Aorta (tissue), 5 donors: ENCODE results near the gene EXOSC6. TPM values are rescaled to one million over a fixed set of nuclear protein-coding genes. Genes with fewer than 3 reads are reported as not detected.
"Not testable (repeated sequence)": the region's sequence is repeated elsewhere in the genome, so short reads cannot be mapped to it uniquely, and the experiment has no call there.

Source experiments
- ATAC-seq: fragments of 200-7000 bp; cut with Tn5 transposase; one replicate; pipeline ENCODE4 v1.9.1; 2022; ENCODE audit warnings: moderate library complexity; ENCODE audit not compliant: low FRiP score
- DNase-seq, 2 donors: peaks; one replicate each; pipeline ENCODE4 v3.0.0-alpha.2; 2020
- H3K27ac ChIP-seq, 2 donors: one replicate each; pipeline ENCODE4 v1.5.1; 2013; ENCODE audit warnings: low read length in 2 of 2, mild to moderate bottlenecking in 2 of 2, moderate library complexity in 2 of 2, control low read depth in 1 of 2, inconsistent platforms in 1 of 2, low read depth in 1 of 2
- H3K27me3 ChIP-seq, 2 donors: one replicate each; pipeline ENCODE4 v1.6.1; 2013; ENCODE audit warnings: control low read depth in 1 of 2, low read length in 1 of 2, mild to moderate bottlenecking in 1 of 2, moderate library complexity in 1 of 2; ENCODE audit not compliant: insufficient read depth in 2 of 2, control insufficient read depth in 1 of 2
- H3K36me3 ChIP-seq, 2 donors: one replicate each; pipeline ENCODE4 v1.6.1; 2013; ENCODE audit warnings: control low read depth in 1 of 2, low read length in 1 of 2, mild to moderate bottlenecking in 1 of 2; ENCODE audit not compliant: insufficient read depth in 2 of 2, control insufficient read depth in 1 of 2
- H3K4me1 ChIP-seq, 2 donors: one replicate each; pipeline ENCODE4 v1.6.1; 2013; ENCODE audit warnings: low read length in 2 of 2, control low read depth in 1 of 2, mild to moderate bottlenecking in 1 of 2, moderate library complexity in 1 of 2; ENCODE audit not compliant: insufficient read depth in 2 of 2, control insufficient read depth in 1 of 2
- H3K4me3 ChIP-seq, 2 donors: one replicate each; pipeline ENCODE4 v1.5.1; 2013; ENCODE audit warnings: low read length in 2 of 2, control low read depth in 1 of 2, mild to moderate bottlenecking in 1 of 2
- H3K9me3 ChIP-seq: one replicate; pipeline ENCODE4 v1.6.1; 2013; ENCODE audit warnings: mild to moderate bottlenecking, low read length; ENCODE audit not compliant: control insufficient read depth
- WGBS, 2 donors: extraction: QIAGEN DNeasy Blood & Tissue Kit; methylation state at CpG; one replicate each; pipeline ENCODE4 v1.1.7; 2013; 5-methylcytosine and 5-hydroxymethylcytosine counted together
- intact Hi-C, 2 donors: fragments of 100-400 bp; cut with DNase I; formaldehyde crosslinking; loops; one replicate each; pipeline versions ENCODE4 v1.14.2 to v1.15.0; 2022
- polyA plus RNA-seq, 2 donors: library from polyadenylated mRNA; stranded (reverse); fragments of 200-250 nt; gene quantifications; one replicate each; pipeline ENCODE4 v1.2.3, GENCODE V29; 2013
- total RNA-seq, 2 donors: library from RNA; stranded (reverse); fragmentation: NEBNext Ultra II Directional; extraction: Animal tissue kit (Norgen Biotek cat#: 25700); gene quantifications; one replicate each; pipeline ENCODE4 v1.2.1, GENCODE V29; 2021
- donor health status: healthy with polysubstance abuse.
- donor health status: Bipolar disorder and iron deficiency.
- donor health status: DM: no; HTN: no; CAD: no.
- donor health status: DM: no; HTN: no; CAD: no.
- donor health status: DM: yes; HTN: yes; CAD: no.

EXOSC6 gene
- total and polyA plus RNA-seq, 4 donors: 4.1 to 20.0 (median 12.5) TPM

- H3K36me3 ChIP-seq, H3K4me3 ChIP-seq, intact Hi-C loops, H3K27me3 ChIP-seq, H3K9me3 ChIP-seq, H3K4me1 ChIP-seq, DNase-seq, ATAC-seq, H3K27ac ChIP-seq: not testable (repeated sequence)
- 91 to 94% methylated on average over 9 of the region's 9 CpGs for WGBS, 2 donors
These were observed 52.6 kb downstream of the EXOSC6 start for GRCh38 chr16:70199170-70199569.

GRCh38 chr16:70198666-70199065 is 53.1 kb downstream of the EXOSC6 start:
- H3K9me3 ChIP-seq, H3K27ac ChIP-seq, H3K4me3 ChIP-seq, H3K27me3 ChIP-seq, intact Hi-C loops, H3K4me1 ChIP-seq, DNase-seq, H3K36me3 ChIP-seq, ATAC-seq: not testable (repeated sequence)
- 42 to 53% methylated on average over 3 of the region's 3 CpGs for WGBS, 2 donors

GRCh38 chr16:70198230-70198629 is 53.5 kb downstream of the EXOSC6 start:
- WGBS, 2 donors: 90 to 91% methylated on average over 9 of the region's 9 CpGs
- DNase-seq, H3K4me1 ChIP-seq, H3K27me3 ChIP-seq, H3K4me3 ChIP-seq, H3K36me3 ChIP-seq, H3K27ac ChIP-seq, H3K9me3 ChIP-seq, ATAC-seq, intact Hi-C loops: not testable (repeated sequence)

- not testable (repeated sequence) for H3K4me1 ChIP-seq
- 86 to 87% methylated on average over 7 of the region's 7 CpGs for WGBS, 2 donors
These were observed 54.1 kb downstream of the EXOSC6 start for GRCh38 chr16:70197611-70198010.

More at GRCh38 chr16:70197611-70198010, 54.1 kb downstream of the EXOSC6 start:
- ATAC-seq, intact Hi-C loops, DNase-seq, H3K9me3 ChIP-seq, H3K4me3 ChIP-seq, H3K36me3 ChIP-seq, H3K27ac ChIP-seq, H3K27me3 ChIP-seq: not testable (repeated sequence)

Other genes starting within 250 kb of the EXOSC6 start
- gene PDPR, start 137.6 kb downstream of the EXOSC6 start, total RNA-seq: 10 to 100 TPM; 36.0 to 38.8 TPM
- gene PDPR, start 137.6 kb downstream of the EXOSC6 start, polyA plus RNA-seq: 10 to 100 TPM in 1 of 2 donors, 1 to 10 TPM in 1; 2.9 to 14.2 TPM
- gene CLEC18C, start 78.2 kb downstream of the EXOSC6 start, total RNA-seq: 1 to 10 TPM; 1.1 to 1.3 TPM
- under 1 TPM; 0.08 to 0.88 TPM for gene CLEC18C, start 78.2 kb downstream of the EXOSC6 start, polyA plus RNA-seq
- 10 to 100 TPM; 60.0 to 64.2 TPM for gene AARS1, start 37.6 kb upstream of the EXOSC6 start, total RNA-seq
- gene AARS1, start 37.6 kb upstream of the EXOSC6 start, polyA plus RNA-seq: 10 to 100 TPM; 19.5 to 40.3 TPM
- 10 to 100 TPM; 19.4 to 28.0 TPM for gene DDX19B, start 47.2 kb upstream of the EXOSC6 start, total RNA-seq
- 10 to 100 TPM; 13.8 to 29.7 TPM for gene DDX19B, start 47.2 kb upstream of the EXOSC6 start, polyA plus RNA-seq
- gene DDX19A, start 95.0 kb upstream of the EXOSC6 start, total RNA-seq: 10 to 100 TPM; 32.9 to 36.7 TPM
- 10 to 100 TPM; 12.1 to 31.1 TPM for gene DDX19A, start 95.0 kb upstream of the EXOSC6 start, polyA plus RNA-seq
- gene ST3GAL2, start 187.2 kb upstream of the EXOSC6 start, total RNA-seq: 10 to 100 TPM; 28.3 to 39.5 TPM
- gene ST3GAL2, start 187.2 kb upstream of the EXOSC6 start, polyA plus RNA-seq: 1 to 10 TPM; 4.1 to 8.5 TPM
- gene FCSK, start 202.7 kb upstream of the EXOSC6 start, total RNA-seq: 10 to 100 TPM; 11.0 to 14.8 TPM
- gene FCSK, start 202.7 kb upstream of the EXOSC6 start, polyA plus RNA-seq: 10 to 100 TPM in 1 of 2 donors, 1 to 10 TPM in 1; 5.4 to 21.2 TPM